ENCODE results near the gene GPER1.
A peak's percentile ranks its signal among the peaks of the same experiment; 100 is the strongest.

GPER1 gene

GRCh38 chr7:1054438-1054837, 33.5 kb upstream of the GPER1 start:
- DNase-seq: no peak

- no peak for DNase-seq
Observed at GRCh38 chr7:1054861-1055450, 33.0 kb upstream of the GPER1 start.

- no peak for DNase-seq
Observed at GRCh38 chr7:1055491-1055955, 32.4 kb upstream of the GPER1 start.

GRCh38 chr7:1055956-1056784, 31.7 kb upstream of the GPER1 start:
- no peak for DNase-seq

GRCh38 chr7:1056785-1057410, 31.0 kb upstream of the GPER1 start:
- no peak for DNase-seq

GRCh38 chr7:1057416-1058291, 30.3 kb upstream of the GPER1 start:
- no peak for DNase-seq

- DNase-seq: no peak
Observed at GRCh38 chr7:1058311-1058710, 29.6 kb upstream of the GPER1 start.

- peak; percentile 28 for DNase-seq
Observed at GRCh38 chr7:1058821-1059199, 29.1 kb upstream of the GPER1 start.

GRCh38 chr7:1059200-1060091, 28.5 kb upstream of the GPER1 start:
- no peak for DNase-seq

GRCh38 chr7:1060315-1061072, 27.4 kb upstream of the GPER1 start:
- no peak for DNase-seq

GRCh38 chr7:1061180-1061579, 26.7 kb upstream of the GPER1 start:
- DNase-seq: no peak

- DNase-seq: no peak
Observed at GRCh38 chr7:1062296-1063294, 25.3 kb upstream of the GPER1 start.

- no peak for DNase-seq
Observed at GRCh38 chr7:1063361-1063760, 24.6 kb upstream of the GPER1 start.

- no peak for DNase-seq
Observed at GRCh38 chr7:1064581-1064980, 23.3 kb upstream of the GPER1 start.

GRCh38 chr7:1065263-1065584, 22.7 kb upstream of the GPER1 start:
- no peak for DNase-seq

GRCh38 chr7:1065585-1066241, 22.2 kb upstream of the GPER1 start:
- DNase-seq: peak; percentile 83

GRCh38 chr7:1066242-1066588, 21.7 kb upstream of the GPER1 start:
- no peak for DNase-seq

- DNase-seq: no peak
Observed at GRCh38 chr7:1068013-1068412, 19.9 kb upstream of the GPER1 start.

GRCh38 chr7:1068619-1069018, 19.3 kb upstream of the GPER1 start:
- no peak for DNase-seq
